Activated naive CD4-positive, alpha-beta T cell treated with anti-CD3 and anti-CD28 coated beads for 36 hours (primary cell): ENCODE results near the gene SH3BGRL. TPM values are rescaled to one million over a fixed set of nuclear protein-coding genes. Genes with fewer than 3 reads are reported as not detected.

Source experiments
- CTCF ChIA-PET: fragments of 350-600 bp; sonication (Branson Sonifier 250); formaldehyde crosslinking; loops from one replicate; lab custom pipeline; 2021; ENCODE audit warnings: antibody characterized with exemption; lab: Charles Lee
- DNase-seq: peaks from one replicate; pipeline ENCODE4 v3.0.0-alpha.2; 2020
- H3K27ac Mint-ChIP-seq: one replicate; pipeline ENCODE4 v1.8.0; 2021; ENCODE audit warnings: mild to moderate bottlenecking, mixed read lengths
- H3K27me3 Mint-ChIP-seq: one replicate; pipeline ENCODE4 v1.8.0; 2021; ENCODE audit warnings: low read depth, mixed read lengths
- H3K36me3 Mint-ChIP-seq: one replicate; pipeline ENCODE4 v1.8.0; 2021; ENCODE audit warnings: low read depth, mixed read lengths
- H3K4me1 Mint-ChIP-seq: one replicate; pipeline ENCODE4 v1.8.0; 2021; ENCODE audit warnings: low read depth, mixed read lengths
- H3K4me3 Mint-ChIP-seq: one replicate; pipeline ENCODE4 v1.8.0; 2021; ENCODE audit warnings: mild to moderate bottlenecking, moderate library complexity, mixed read lengths
- H3K9me3 Mint-ChIP-seq: one replicate; pipeline ENCODE4 v1.8.0; 2021; ENCODE audit warnings: mixed read lengths
- intact Hi-C: fragments of 100-400 bp; cut with micrococcal nuclease; formaldehyde crosslinking; loops from one replicate; pipeline ENCODE4 v1.15.1; 2023
- total RNA-seq, 2 experiments: library from RNA; stranded (reverse); gene quantifications; one replicate each; pipeline ENCODE4 v1.2.3, GENCODE V29; 2021

Gene SH3BGRL
- total RNA-seq: 10 to 100 TPM; 48.3 to 54.3 TPM

GRCh38 chrX:81201671-81202455 is at the start of gene SH3BGRL, which contains the start of gene HMGN5:
Gene SH3BGRL (plus strand): TSS chrX:81202102. CDS start chrX:81202201, 99 bp downstream.
Gene HMGN5 (minus strand): TSS chrX:81201913. CDS start chrX:81121549, 80,364 bp downstream.
- peak within 1 kb of the TSS; percentile 98 for H3K4me3 Mint-ChIP-seq
- intact Hi-C loops: loop anchor here (1.0 kb wide), 2 partner anchors 81 to 394 kb away; no protein-coding TSS in a partner anchor
- DNase-seq: peak; percentile 81

GRCh38 chrX:81168391-81168790 is 33.5 kb upstream of the SH3BGRL start:
- intact Hi-C loops: no loop called here

More at GRCh38 chrX:81201671-81202455, at the start of gene SH3BGRL, which contains the start of gene HMGN5:
- Mint-ChIP-seq H3K4me1 (peaks cover 39% of the 10 kb centered on the region), H3K36me3 (peaks cover 9% of the 10 kb centered on the region), H3K27me3 (no peaks in the 10 kb centered on the region), H3K27ac (peak within 1 kb of the TSS; percentile 99), H3K9me3 (no peaks in the 10 kb centered on the region)
- CTCF ChIA-PET: interaction anchor here (0.6 to 0.9 kb wide), 3 partner anchors 9 to 57 kb away, joined by 3 to 4 read pairs (median 3); no protein-coding TSS in a partner anchor

GRCh38 chrX:81174286-81174685 is 27.6 kb upstream of the SH3BGRL start:
- intact Hi-C loops: loop anchor here (1.0 to 10.0 kb wide), 4 partner anchors 21 to 781 kb away; no protein-coding TSS in a partner anchor
- no peak overlapping the region for H3K27ac Mint-ChIP-seq
- no peaks in the 10 kb centered on the region for H3K9me3 Mint-ChIP-seq
- H3K27me3 Mint-ChIP-seq: no peaks in the 10 kb centered on the region
- H3K4me1 Mint-ChIP-seq: no peaks in the 10 kb centered on the region
- H3K4me3 Mint-ChIP-seq: no peak overlapping the region
- H3K36me3 Mint-ChIP-seq: no peaks in the 10 kb centered on the region
- CTCF ChIA-PET: interaction anchor here (0.5 to 2.0 kb wide), 2 partner anchors 203 to 214 kb away, joined by 3 to 6 read pairs; no protein-coding TSS in a partner anchor
- DNase-seq: no peak

More at GRCh38 chrX:81168391-81168790, 33.5 kb upstream of the SH3BGRL start:
- CTCF ChIA-PET: no interaction called here
- Mint-ChIP-seq H3K4me1 (no peaks in the 10 kb centered on the region), H3K27me3 (no peaks in the 10 kb centered on the region), H3K9me3 (no peaks in the 10 kb centered on the region), H3K36me3 (no peaks in the 10 kb centered on the region), H3K27ac (no peak overlapping the region), H3K4me3 (no peak overlapping the region)
- DNase-seq: no peak

- CTCF ChIA-PET: interaction anchor here (0.7 to 1.9 kb wide), 5 partner anchors 9 to 182 kb away, joined by 3 to 10 read pairs (median 4); no protein-coding TSS in a partner anchor
- Mint-ChIP-seq H3K27me3 (no peaks in the 10 kb centered on the region), H3K36me3 (peaks cover 4% of the 10 kb centered on the region), H3K9me3 (no peaks in the 10 kb centered on the region), H3K27ac (peak overlapping the region; percentile 41), H3K4me1 (peaks cover 14% of the 10 kb centered on the region), H3K4me3 (no peak overlapping the region)
- no peak for DNase-seq
- intact Hi-C loops: loop anchor here (1.0 kb wide), 3 partner anchors 21 to 318 kb away; no protein-coding TSS in a partner anchor
Measured at GRCh38 chrX:81195259-81195658, 6.6 kb upstream of the SH3BGRL start.

- H3K36me3 Mint-ChIP-seq: peaks cover 4% of the 10 kb centered on the region
- H3K4me1 Mint-ChIP-seq: peaks cover 16% of the 10 kb centered on the region
- no peaks in the 10 kb centered on the region for H3K27me3 Mint-ChIP-seq
- no peak overlapping the region for H3K27ac Mint-ChIP-seq
- peak; percentile 71 for DNase-seq
- intact Hi-C loops: loop anchor here (1.0 kb wide), 3 partner anchors 21 to 318 kb away; no protein-coding TSS in a partner anchor
- no peak overlapping the region for H3K4me3 Mint-ChIP-seq
- CTCF ChIA-PET: interaction anchor here (0.7 to 1.9 kb wide), 4 partner anchors 9 to 182 kb away, joined by 3 to 10 read pairs (median 4); no protein-coding TSS in a partner anchor
- no peaks in the 10 kb centered on the region for H3K9me3 Mint-ChIP-seq
Measured at GRCh38 chrX:81195712-81196111, 6.2 kb upstream of the SH3BGRL start.

- Mint-ChIP-seq H3K36me3 (peaks cover 9% of the 10 kb centered on the region), H3K27ac (peak overlapping the region; percentile 99), H3K9me3 (no peaks in the 10 kb centered on the region), H3K27me3 (no peaks in the 10 kb centered on the region), H3K4me3 (peak overlapping the region; percentile 98), H3K4me1 (peaks cover 34% of the 10 kb centered on the region)
- DNase-seq: no peak
- intact Hi-C loops: loop anchor here (1.0 kb wide), 1 partner anchor 80 kb away; no protein-coding TSS in a partner anchor
- CTCF ChIA-PET: no interaction called here
Measured at GRCh38 chrX:81201071-81201470, 831 bp upstream of the SH3BGRL start.

- DNase-seq: peak; percentile 4
- CTCF ChIA-PET: interaction anchor here (0.6 to 1.0 kb wide), 6 partner anchors 9 to 392 kb away, joined by 3 to 5 read pairs (median 3); partner anchors contain the start of gene BRWD3
- intact Hi-C loops: loop anchor here (1.0 kb wide), 1 partner anchor 394 kb away; no protein-coding TSS in a partner anchor
Measured at GRCh38 chrX:81202456-81202819, 536 bp downstream of the SH3BGRL start.

GRCh38 chrX:81202943-81203342 is 1.0 kb downstream of the SH3BGRL start:
- intact Hi-C loops: loop anchor here (1.0 kb wide), 1 partner anchor 395 kb away; no protein-coding TSS in a partner anchor
- Mint-ChIP-seq H3K36me3 (peaks cover 13% of the 10 kb centered on the region), H3K27me3 (no peaks in the 10 kb centered on the region), H3K4me1 (peaks cover 42% of the 10 kb centered on the region), H3K9me3 (no peaks in the 10 kb centered on the region), H3K27ac (peak overlapping the region; percentile 99), H3K4me3 (peak overlapping the region; percentile 98)
- CTCF ChIA-PET: interaction anchor here (0.6 to 1.0 kb wide), 6 partner anchors 10 to 393 kb away, joined by 3 to 5 read pairs (median 3); partner anchors contain the start of gene BRWD3
- no peak for DNase-seq

More at GRCh38 chrX:81202456-81202819, 536 bp downstream of the SH3BGRL start:
- Mint-ChIP-seq H3K27ac (peak overlapping the region; percentile 99), H3K36me3 (peaks cover 9% of the 10 kb centered on the region), H3K4me1 (peaks cover 42% of the 10 kb centered on the region), H3K9me3 (no peaks in the 10 kb centered on the region), H3K4me3 (peak overlapping the region; percentile 98), H3K27me3 (no peaks in the 10 kb centered on the region)

- H3K36me3 Mint-ChIP-seq: peaks cover 13% of the 10 kb centered on the region
- DNase-seq: no peak
- CTCF ChIA-PET: no interaction called here
- no peak overlapping the region for H3K4me3 Mint-ChIP-seq
- H3K27me3 Mint-ChIP-seq: no peaks in the 10 kb centered on the region
- no peaks in the 10 kb centered on the region for H3K9me3 Mint-ChIP-seq
- H3K27ac Mint-ChIP-seq: no peak overlapping the region
- H3K4me1 Mint-ChIP-seq: peaks cover 46% of the 10 kb centered on the region
- intact Hi-C loops: no loop called here
Measured at GRCh38 chrX:81205551-81205950, 3.6 kb downstream of the SH3BGRL start.

- intact Hi-C loops: no loop called here
- H3K27ac Mint-ChIP-seq: no peak overlapping the region
- H3K9me3 Mint-ChIP-seq: no peaks in the 10 kb centered on the region
- DNase-seq: no peak
- CTCF ChIA-PET: no interaction called here
- peaks cover 13% of the 10 kb centered on the region for H3K36me3 Mint-ChIP-seq
- no peak overlapping the region for H3K4me3 Mint-ChIP-seq
- H3K4me1 Mint-ChIP-seq: peaks cover 40% of the 10 kb centered on the region
- no peaks in the 10 kb centered on the region for H3K27me3 Mint-ChIP-seq
Measured at GRCh38 chrX:81206476-81206875, 4.6 kb downstream of the SH3BGRL start.

- Mint-ChIP-seq H3K9me3 (no peaks in the 10 kb centered on the region), H3K36me3 (peaks cover 19% of the 10 kb centered on the region), H3K27ac (no peak overlapping the region), H3K27me3 (no peaks in the 10 kb centered on the region), H3K4me3 (no peak overlapping the region), H3K4me1 (peaks cover 35% of the 10 kb centered on the region)
- CTCF ChIA-PET: no interaction called here
- no peak for DNase-seq
- intact Hi-C loops: no loop called here
Measured at GRCh38 chrX:81208916-81209315, 7.0 kb downstream of the SH3BGRL start.

- H3K27me3 Mint-ChIP-seq: no peaks in the 10 kb centered on the region
- no peak overlapping the region for H3K27ac Mint-ChIP-seq
- no peaks in the 10 kb centered on the region for H3K9me3 Mint-ChIP-seq
- no peak for DNase-seq
- H3K36me3 Mint-ChIP-seq: peaks cover 12% of the 10 kb centered on the region
- H3K4me3 Mint-ChIP-seq: no peak overlapping the region
- H3K4me1 Mint-ChIP-seq: peaks cover 24% of the 10 kb centered on the region
- CTCF ChIA-PET: no interaction called here
- intact Hi-C loops: no loop called here
Measured at GRCh38 chrX:81215685-81216084, 13.8 kb downstream of the SH3BGRL start.
